IMR-90 (cell line): ENCODE results near the gene AIFM2. TPM values are rescaled to one million over a fixed set of nuclear protein-coding genes. Genes with fewer than 3 reads are reported as not detected.
A peak's percentile ranks its signal among the peaks of the same experiment; 100 is the strongest.

ENCODE experiments used
- ATAC-seq: fragments of 200-7000 bp; cut with Tn5 transposase; 2 replicates; pipeline ENCODE4 v1.9.1; 2020; ENCODE audit warnings: low read depth, mild to moderate bottlenecking, moderate library complexity
- BruUV-seq: library from RNA; stranded (reverse); fragments of 400-500 nt; replicated peaks from 2 replicates; lab custom pipeline; 2021; lab: Mats Ljungman, UMichigan
- CTCF ChIA-PET: fragments of 300-600 bp; formaldehyde crosslinking; extraction: SDS; loops from one replicate; lab custom pipeline; 2021; ENCODE audit warnings: antibody characterized with exemption; lab: Yijun Ruan, JAX
- POLR2A ChIA-PET: fragments of 300-600 bp; sonication (Branson Sonifier 250); formaldehyde crosslinking; loops from one replicate; lab custom pipeline; 2022; ENCODE audit warnings: antibody characterized with exemption; ENCODE audit not compliant: unreplicated experiment; lab: Charles Lee
- DNase-seq: peaks from one replicate; pipeline ENCODE4 v3.0.0; 2013
- H2AFZ ChIP-seq: replicated peaks from 2 replicates; pipeline ENCODE3; 2013; ENCODE audit warnings: low read length, mild to moderate bottlenecking; ENCODE audit not compliant: poor library complexity
- H2AK5ac ChIP-seq: 2 replicates; pipeline ENCODE4 v1.6.1; 2013; ENCODE audit warnings: low read depth, low read length, inconsistent platforms
- H2AK9ac ChIP-seq: replicated peaks from 2 replicates; pipeline ENCODE3; 2013; ENCODE audit warnings: mild to moderate bottlenecking, low read depth, low read length, moderate library complexity; ENCODE audit not compliant: poor library complexity
- H2BK120ac ChIP-seq: 2 replicates; pipeline ENCODE4 v1.6.1; 2013; ENCODE audit warnings: low read depth, low read length, inconsistent platforms
- H2BK15ac ChIP-seq: 3 replicates; pipeline ENCODE4 v1.6.1; 2013; ENCODE audit warnings: low read depth, low read length, inconsistent platforms
- H2BK20ac ChIP-seq: 2 replicates; pipeline ENCODE4 v1.6.1; 2013; ENCODE audit warnings: low read depth, mild to moderate bottlenecking, inconsistent platforms, low read length, moderate library complexity
- H2BK5ac ChIP-seq: 2 replicates; pipeline ENCODE4 v1.6.1; 2013; ENCODE audit warnings: mild to moderate bottlenecking, low read depth, low read length, inconsistent platforms; ENCODE audit not compliant: poor library complexity, severe bottlenecking
- H3K14ac ChIP-seq: replicated peaks from 2 replicates; pipeline ENCODE4 v1.6.1; 2013; ENCODE audit warnings: low read depth, low read length, inconsistent platforms
- H3K18ac ChIP-seq: 2 replicates; pipeline ENCODE4 v1.6.1; 2013; ENCODE audit warnings: low read depth, low read length, control low read depth
- H3K23ac ChIP-seq: 2 replicates; pipeline ENCODE4 v1.6.1; 2013; ENCODE audit warnings: low read depth, low read length, inconsistent platforms
- H3K27ac ChIP-seq: 2 replicates; pipeline ENCODE4 v1.5.1; 2013; ENCODE audit warnings: mild to moderate bottlenecking, control low read depth, low read length; ENCODE audit not compliant: insufficient read depth
- H3K27me3 ChIP-seq: 2 replicates; pipeline ENCODE4 v1.6.1; 2013; ENCODE audit warnings: low read length; ENCODE audit not compliant: control insufficient read depth, insufficient read depth
- H3K36me3 ChIP-seq: 2 replicates; pipeline ENCODE4 v1.6.1; 2013; ENCODE audit warnings: low read length, mixed read lengths; ENCODE audit not compliant: control insufficient read depth, insufficient read depth
- H3K4ac ChIP-seq: 2 replicates; pipeline ENCODE4 v1.6.1; 2013; ENCODE audit warnings: low read depth, low read length, inconsistent platforms
- H3K4me1 ChIP-seq: 2 replicates; pipeline ENCODE4 v1.6.1; 2013; ENCODE audit warnings: low read length, mixed read lengths; ENCODE audit not compliant: control insufficient read depth, insufficient read depth
- H3K4me2 ChIP-seq: 2 replicates; pipeline ENCODE4 v1.6.1; 2013; ENCODE audit warnings: low read depth, mild to moderate bottlenecking, control low read depth, low read length, moderate library complexity
- H3K4me3 ChIP-seq: 2 replicates; pipeline ENCODE4 v1.5.1; 2013; ENCODE audit warnings: low read depth, mild to moderate bottlenecking, control low read depth, low read length, moderate library complexity; ENCODE audit not compliant: insufficient read depth
- H3K56ac ChIP-seq: 2 replicates; pipeline ENCODE4 v1.6.1; 2013; ENCODE audit warnings: low read length, inconsistent platforms; ENCODE audit not compliant: insufficient read depth; ENCODE audit errors: extremely low read depth
- H3K79me1 ChIP-seq, 2 experiments: 2 replicates each; pipeline ENCODE4 v1.6.1; 2013; ENCODE audit warnings: low read length in 2 of 2, inconsistent platforms in 1 of 2, low read depth in 1 of 2
- H3K9ac ChIP-seq: 2 replicates; pipeline ENCODE4 v1.6.1; 2013; ENCODE audit warnings: low read depth, low read length, control low read depth
- H3K9me1 ChIP-seq: 2 replicates; pipeline ENCODE4 v1.6.1; 2013; ENCODE audit warnings: low read length, inconsistent platforms; ENCODE audit not compliant: insufficient read depth
- H3K9me3 ChIP-seq: 2 replicates; pipeline ENCODE4 v1.6.1; 2013; ENCODE audit warnings: low read length; ENCODE audit not compliant: control insufficient read depth, insufficient read depth
- H4K20me1 ChIP-seq: 2 replicates; pipeline ENCODE4 v1.6.1; 2013; ENCODE audit warnings: low read length, inconsistent platforms; ENCODE audit not compliant: insufficient read depth
- H4K5ac ChIP-seq: 2 replicates; pipeline ENCODE4 v1.6.1; 2013; ENCODE audit warnings: mild to moderate bottlenecking, low read depth, low read length, control low read depth
- H4K8ac ChIP-seq, 2 experiments: 2 replicates each; pipeline ENCODE4 v1.6.1; 2013; ENCODE audit warnings: low read depth in 2 of 2, low read length in 2 of 2, control low read depth in 1 of 2, inconsistent platforms in 1 of 2
- H4K91ac ChIP-seq: 2 replicates; pipeline ENCODE4 v1.6.1; 2013; ENCODE audit warnings: low read depth, low read length, inconsistent platforms; ENCODE audit not compliant: insufficient read depth
- ELK1 ChIP-seq: fragments of 150-350 bp; IDR thresholded peaks from 2 replicates; pipeline ENCODE4 v1.6.1; 2016; ENCODE audit warnings: low read depth, mild to moderate bottlenecking, low read length, moderate library complexity, borderline replicate concordance
- FOS ChIP-seq: fragments of 150-350 bp; IDR thresholded peaks from 2 replicates; pipeline ENCODE4 v1.6.1; 2016; ENCODE audit warnings: low read depth, low read length
- MAFK ChIP-seq: IDR thresholded peaks from 2 replicates; pipeline ENCODE4 v1.6.1; 2012; ENCODE audit warnings: low read depth, low read length, improper control_type of control experiment
- NFE2L2 ChIP-seq: fragments of 150-350 bp; IDR thresholded peaks from 2 replicates; pipeline ENCODE4 v1.6.1; 2016; ENCODE audit warnings: low read depth, mild to moderate bottlenecking, low read length
- POLR2A ChIP-seq: IDR thresholded peaks from 2 replicates; pipeline ENCODE4 v1.6.1; 2012; ENCODE audit warnings: mild to moderate bottlenecking, low read depth, low read length
- RCOR1 ChIP-seq: IDR thresholded peaks from 2 replicates; pipeline ENCODE4 v1.6.1; 2012; ENCODE audit warnings: mild to moderate bottlenecking, low read length, improper control_type of control experiment; ENCODE audit not compliant: insufficient replicate concordance
- WGBS, 2 experiments: methylation state at CpG; one replicate each; pipeline versions ENCODE4 v1.1.5 to v1.1.7; 2013; ENCODE audit warnings: missing lambda C conversion rate in 2 of 2; ENCODE audit not compliant: insufficient read length in 1 of 2; ENCODE audit errors: extremely low coverage in 2 of 2; 5-methylcytosine and 5-hydroxymethylcytosine counted together
- dilution Hi-C: fragments of 300-500 bp; cut with HindIII; formaldehyde crosslinking; loops from one replicate; pipeline ENCODE4 v1.14.3; 2018; ENCODE audit warnings: low sequenced_read_pairs; ENCODE audit not compliant: unreplicated experiment
- in situ Hi-C: fragments of 300-500 bp; cut with MboI; formaldehyde crosslinking; loops from 3 replicates; pipeline ENCODE4 v1.14.3; 2019; ENCODE audit warnings: low sequenced_read_pairs, inconsistent platforms, mixed read lengths
- intact Hi-C: fragments of 100-400 bp; cut with micrococcal nuclease; formaldehyde crosslinking; loops from 2 replicates; pipeline ENCODE4 v1.10.0; 2022
- polyA plus RNA-seq, 3 experiments: library from polyadenylated mRNA; depleted of rRNA; stranded (reverse); fragments of >200 nt; gene quantifications; 2 replicates each; pipeline ENCODE4 v1.2.3, GENCODE V29; 2012; ENCODE audit warnings: low replicate concordance in 1 of 3
- total RNA-seq: library from RNA; depleted of rRNA; stranded (reverse); fragments of >200 nt; gene quantifications from 2 replicates; pipeline ENCODE4 v1.2.3, GENCODE V29; 2012

The AIFM2 gene
- total and polyA plus RNA-seq, 2 of the 4 experiments (the other 2 are of a cell fraction), result 2.0 to 4.6 TPM

- Histone ChIP-seq H2AK5ac (no peak overlapping the region), H3K4me1 (no peaks in the 10 kb centered on the region), H4K91ac (no peak overlapping the region), H3K4ac (no peak overlapping the region), H4K20me1 (no peaks in the 10 kb centered on the region), H3K79me1 (no peaks in the 10 kb centered on the region; a peak in 1 of 4 replicates), H3K4me2 (no peak overlapping the region), H3K56ac (no peak overlapping the region), H3K9ac (no peak overlapping the region), H2AK9ac (no peak overlapping the region), H4K5ac (no peak overlapping the region), H3K9me3 (no peaks in the 10 kb centered on the region), H3K27ac (no peak overlapping the region), H3K27me3 (no peaks in the 10 kb centered on the region), H2BK20ac (no peak overlapping the region), H3K9me1 (peaks cover 2% of the 10 kb centered on the region; the same call in 1 of the 2 replicates), H3K18ac (no peak overlapping the region), H3K4me3 (no peak overlapping the region), H3K23ac (no peak overlapping the region), H2BK120ac (no peak overlapping the region), H2BK5ac (no peak overlapping the region), H3K36me3 (peaks cover 14% of the 10 kb centered on the region), H2BK15ac (no peak overlapping the region), H3K14ac (no peak overlapping the region), H2AFZ (no peak overlapping the region), H4K8ac (no peak overlapping the region)
- no TSS peak for BruUV-seq
- POLR2A ChIA-PET, result no interaction called here
- dilution Hi-C loops (no loop called here), in situ Hi-C loops (no loop called here), intact Hi-C loops (no loop called here)
- DNase-seq, result no peak
- CTCF ChIA-PET, result interaction anchor here (0.8 to 1.4 kb wide), 2 partner anchors 20 to 59 kb away, joined by 3 read pairs; partner anchors contain the start of gene TYSND1
- TF ChIP-seq FOS (no peak), NFE2L2 (peak; percentile 53), RCOR1 (no peak), POLR2A (no peak), ELK1 (no peak), MAFK (peak; percentile 72)
- WGBS, 2 experiments, result no CpG with 5 or more reads among the region's 15 CpGs
- no peak for ATAC-seq
These were observed 44.9 kb downstream of the AIFM2 start for GRCh38 chr10:70087616-70088307.
